ENCODE results near the gene TRAM2.
"Not testable (repeated sequence)": the region's sequence is repeated elsewhere in the genome, so short reads cannot be mapped to it uniquely, and the experiment has no call there.

The TRAM2 gene

GRCh38 chr6:52474173-52474572, 102.7 kb downstream of the TRAM2 start:
- DNase-seq, result no peak

GRCh38 chr6:52461194-52461593, 115.7 kb downstream of the TRAM2 start:
- DNase-seq, result not testable (repeated sequence)

- no peak for DNase-seq
Observed at GRCh38 chr6:52457096-52457495, 119.8 kb downstream of the TRAM2 start.

- DNase-seq, result no peak
Observed at GRCh38 chr6:52454556-52454955, 122.3 kb downstream of the TRAM2 start.
